ENCODE results near the gene PHF1.
"Not testable (repeated sequence)": the region's sequence is repeated elsewhere in the genome, so short reads cannot be mapped to it uniquely, and the experiment has no call there.

PHF1 gene

DNA sequence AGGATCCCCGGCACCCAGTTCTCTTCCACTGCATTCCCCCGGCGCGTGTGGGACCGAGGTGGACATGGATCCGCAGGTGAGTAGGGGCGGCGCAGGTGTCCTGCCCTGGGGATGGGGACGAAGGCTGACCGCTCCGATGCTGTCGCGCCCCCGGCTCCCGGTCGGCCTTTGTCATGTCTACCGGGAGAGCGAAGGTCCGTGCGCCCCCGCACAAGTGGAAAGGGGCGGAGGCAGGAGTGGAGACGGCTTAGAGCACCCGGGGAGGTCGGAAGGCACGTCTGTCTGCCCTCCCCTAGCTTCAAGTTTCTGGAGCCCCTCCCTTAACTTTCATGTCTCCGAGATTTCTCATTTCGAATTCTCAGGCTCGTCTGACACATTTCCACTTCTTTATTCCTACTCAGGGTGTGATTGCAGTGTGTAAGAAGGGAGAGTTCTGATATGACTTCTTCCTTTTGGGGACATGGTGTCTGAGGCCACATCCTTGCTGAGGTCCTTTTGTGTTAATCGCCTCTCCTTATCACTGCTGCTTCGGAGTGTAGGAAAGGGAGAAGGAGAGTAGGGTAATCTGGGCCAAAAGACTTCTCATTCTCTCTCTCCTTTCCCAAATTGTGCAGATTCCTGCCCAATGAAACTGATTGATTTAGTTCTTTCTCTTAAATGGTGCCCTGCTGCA, 18.8 kb upstream of the PHF1 start:
- no peak for FAIRE-seq

DNA sequence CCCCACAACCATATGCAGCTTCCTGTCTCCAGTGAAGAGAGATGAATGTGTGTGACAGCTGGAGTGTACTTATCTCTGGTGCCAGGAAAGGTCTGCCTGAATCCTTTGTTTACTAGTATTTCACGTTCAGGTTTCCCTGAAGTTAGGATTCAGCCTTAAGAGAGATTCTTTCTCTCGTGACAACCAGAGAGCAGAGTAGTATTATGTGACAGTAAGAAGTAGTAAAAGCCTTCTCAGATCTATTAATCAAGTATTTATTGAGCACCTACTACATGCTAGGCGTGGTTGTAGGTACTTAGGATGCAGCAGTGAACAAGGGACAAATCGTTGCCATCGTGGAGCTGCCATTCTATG, 18.2 kb upstream of the PHF1 start:
- no peak for FAIRE-seq

DNA sequence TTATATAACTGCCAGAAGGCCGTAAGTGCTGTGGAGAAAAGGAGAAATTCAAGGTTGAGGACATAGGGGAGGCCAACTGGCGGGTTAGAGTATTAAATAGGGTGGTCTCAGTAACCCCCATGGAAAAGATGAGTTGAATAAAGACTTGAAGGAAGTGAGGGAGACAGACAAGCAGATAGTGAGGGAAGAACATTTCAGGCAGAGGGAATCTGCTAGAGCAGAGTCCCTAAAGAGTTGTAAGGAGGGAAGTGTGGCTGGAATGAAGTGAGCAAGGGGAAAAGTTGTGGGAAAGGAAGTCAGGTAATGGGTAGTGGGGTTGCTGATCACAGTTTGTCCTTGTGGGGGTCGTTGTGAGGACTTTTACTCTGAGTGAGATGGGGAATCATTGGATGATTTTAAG, 17.8 kb upstream of the PHF1 start:
- FAIRE-seq = no peak

DNA sequence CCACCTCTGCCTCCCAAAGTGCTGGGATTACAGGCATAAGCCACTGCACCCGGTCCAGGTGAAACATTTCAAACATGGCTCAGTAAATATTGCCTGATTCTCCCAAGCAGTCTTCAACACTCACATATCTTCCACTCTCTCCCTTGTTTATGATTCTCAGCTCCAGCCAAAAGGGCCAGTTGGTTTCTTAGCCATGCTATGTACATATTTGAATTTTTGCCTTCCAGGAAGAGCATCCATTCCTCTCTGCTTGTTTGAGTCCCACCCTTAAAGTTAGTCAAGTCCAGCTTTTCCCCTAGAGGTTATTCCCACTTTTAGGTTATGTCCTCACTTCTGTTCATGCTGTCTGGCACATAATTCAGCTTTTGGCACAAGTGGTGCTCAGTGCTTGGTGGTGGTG, 13.3 kb upstream of the PHF1 start:
- no peak for FAIRE-seq

DNA sequence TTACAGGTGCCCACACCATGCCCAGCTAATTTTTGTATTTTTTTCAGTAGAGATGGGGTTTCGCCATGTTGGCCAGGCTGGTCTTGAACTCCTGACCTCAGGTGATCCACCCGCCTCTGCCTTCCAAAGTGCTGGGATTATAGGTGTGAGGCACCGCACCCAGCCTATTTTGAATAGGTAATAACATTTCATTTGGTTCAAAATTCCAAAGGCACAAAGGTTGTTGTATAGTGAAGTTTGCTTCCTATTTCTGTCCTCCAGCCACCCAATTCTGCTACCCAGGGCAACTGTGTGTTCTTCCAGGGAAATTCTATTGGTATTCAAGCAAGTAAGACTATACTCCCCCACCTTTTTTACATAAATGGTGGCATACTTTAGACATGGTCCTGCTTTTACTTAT, 12.2 kb upstream of the PHF1 start:
- not testable (repeated sequence) for FAIRE-seq

DNA sequence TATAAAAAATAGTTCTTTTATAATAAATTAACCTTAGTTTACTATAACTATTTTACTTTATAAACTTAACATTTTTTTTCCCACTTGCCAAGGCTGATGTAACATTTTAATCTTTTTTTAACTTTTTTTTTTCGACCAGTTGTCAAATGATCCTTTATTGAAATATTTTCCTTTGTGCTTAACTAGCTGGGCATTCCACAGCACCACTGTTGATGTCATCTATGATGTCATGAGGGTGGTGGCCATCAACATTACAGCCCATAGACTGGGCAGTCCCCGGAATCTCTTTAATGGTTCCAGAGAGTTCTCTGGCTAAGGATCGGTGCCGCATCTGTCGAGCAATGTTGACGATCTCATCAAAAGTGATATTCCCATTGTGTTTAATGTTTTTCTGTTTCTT, 10.9 kb upstream of the PHF1 start:
- not testable (repeated sequence) for FAIRE-seq

DNA sequence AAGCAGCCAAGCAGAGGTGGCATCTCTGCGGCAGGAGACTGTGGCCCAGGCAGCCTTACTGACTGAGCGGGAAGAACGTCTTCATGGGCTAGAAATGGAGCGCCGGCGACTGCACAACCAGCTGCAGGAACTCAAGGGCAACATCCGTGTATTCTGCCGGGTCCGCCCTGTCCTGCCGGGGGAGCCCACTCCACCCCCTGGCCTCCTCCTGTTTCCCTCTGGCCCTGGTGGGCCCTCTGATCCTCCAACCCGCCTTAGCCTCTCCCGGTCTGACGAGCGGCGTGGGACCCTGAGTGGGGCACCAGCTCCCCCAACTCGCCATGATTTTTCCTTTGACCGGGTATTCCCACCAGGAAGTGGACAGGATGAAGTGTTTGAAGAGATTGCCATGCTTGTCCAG, 5.9 kb upstream of the PHF1 start:
- FAIRE-seq = no peak

DNA sequence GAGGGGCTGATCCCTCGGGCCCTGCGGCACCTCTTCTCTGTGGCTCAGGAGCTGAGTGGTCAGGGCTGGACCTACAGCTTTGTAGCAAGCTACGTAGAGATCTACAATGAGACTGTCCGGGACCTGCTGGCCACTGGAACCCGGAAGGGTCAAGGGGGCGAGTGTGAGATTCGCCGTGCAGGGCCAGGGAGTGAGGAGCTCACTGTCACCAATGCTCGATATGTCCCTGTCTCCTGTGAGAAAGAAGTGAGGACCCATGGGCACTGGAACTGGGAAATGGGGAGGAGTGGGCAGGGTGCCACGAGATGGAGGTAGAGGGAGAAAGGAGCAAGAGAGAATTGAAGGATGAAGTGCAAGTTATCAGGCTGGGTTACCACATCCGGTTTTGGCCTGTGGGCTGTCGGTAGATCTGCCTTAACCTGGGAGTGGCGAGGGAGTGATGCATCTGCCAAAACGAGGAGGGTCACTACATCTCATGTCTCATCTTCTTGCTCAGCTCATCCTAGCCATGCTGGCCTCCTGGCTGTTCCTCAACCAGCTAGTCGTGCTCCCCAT, 5.4 kb upstream of the PHF1 start:
- no peak for FAIRE-seq

DNA sequence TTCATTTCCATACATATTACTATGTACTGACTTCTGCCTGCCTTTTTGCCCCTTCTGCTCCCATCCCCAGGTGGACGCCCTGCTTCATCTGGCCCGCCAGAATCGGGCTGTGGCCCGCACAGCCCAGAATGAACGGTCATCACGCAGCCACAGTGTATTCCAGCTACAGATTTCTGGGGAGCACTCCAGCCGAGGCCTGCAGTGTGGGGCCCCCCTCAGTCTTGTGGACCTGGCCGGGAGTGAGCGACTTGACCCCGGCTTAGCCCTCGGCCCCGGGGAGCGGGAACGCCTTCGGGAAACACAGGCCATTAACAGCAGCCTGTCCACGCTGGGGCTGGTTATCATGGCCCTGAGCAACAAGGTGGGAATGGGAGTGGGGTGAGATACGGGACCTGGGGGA, 4.7 kb upstream of the PHF1 start:
- FAIRE-seq = no peak

DNA sequence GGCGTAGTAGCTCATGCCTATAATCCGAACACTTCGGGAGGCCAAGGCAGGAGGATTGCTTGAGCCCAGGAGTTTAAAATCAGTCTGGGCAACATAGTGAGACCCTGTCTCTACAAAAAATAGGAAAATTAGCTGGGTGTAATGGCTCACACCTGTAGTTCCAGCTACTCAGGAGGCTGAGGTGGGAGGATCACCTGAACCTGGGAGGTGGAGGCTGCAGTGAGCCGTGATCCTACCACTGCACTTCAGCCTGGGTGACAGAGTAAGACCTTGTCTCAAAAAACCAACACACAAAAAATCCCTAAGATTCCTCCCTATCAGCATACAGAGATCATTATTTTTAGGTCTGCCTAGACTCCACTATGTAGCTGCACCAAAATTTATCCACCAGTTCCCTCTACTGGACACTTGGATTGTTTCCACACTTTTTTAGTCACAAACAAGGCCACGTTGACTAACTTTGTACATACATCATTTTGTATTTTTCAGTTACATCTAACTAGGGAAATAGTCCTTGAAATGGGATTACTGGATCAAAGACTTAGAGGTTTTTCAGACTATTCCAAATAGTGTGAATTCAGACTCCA, 3.6 kb upstream of the PHF1 start:
- FAIRE-seq = peak; percentile 92

DNA sequence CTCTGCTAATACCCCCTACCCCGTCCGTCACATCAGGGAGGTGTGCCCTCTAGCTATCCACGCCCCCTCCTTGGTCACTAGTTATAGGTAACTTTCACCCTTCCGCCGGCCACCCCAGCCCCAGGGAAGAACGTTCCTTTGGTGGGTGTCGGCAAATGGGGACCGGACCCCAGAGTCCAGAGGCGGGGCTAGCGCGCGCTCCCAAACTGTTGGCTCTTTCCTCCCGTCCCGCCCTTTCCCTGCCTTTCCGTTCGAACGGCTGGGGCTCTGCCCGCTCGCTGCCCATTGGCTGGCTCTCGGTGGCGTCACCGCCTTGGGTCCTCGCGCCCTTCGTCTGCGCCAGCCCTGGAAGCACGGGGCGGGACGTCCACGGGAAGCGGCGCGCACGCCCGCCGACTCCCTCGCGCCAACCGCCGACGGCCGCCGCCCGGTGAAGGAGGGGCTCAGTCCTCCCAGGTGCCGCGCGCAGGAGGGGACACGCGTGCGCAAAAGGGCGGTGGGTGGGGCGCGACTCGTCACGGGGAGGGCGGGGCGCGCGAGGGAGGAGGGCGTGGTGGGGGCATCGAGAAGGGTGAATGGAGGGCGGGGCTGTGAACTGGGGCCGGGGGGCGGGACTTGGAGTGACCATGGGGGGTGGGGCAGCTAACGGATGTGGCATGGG, 634 bp upstream of the PHF1 start:
- FAIRE-seq = peak; percentile 90

DNA sequence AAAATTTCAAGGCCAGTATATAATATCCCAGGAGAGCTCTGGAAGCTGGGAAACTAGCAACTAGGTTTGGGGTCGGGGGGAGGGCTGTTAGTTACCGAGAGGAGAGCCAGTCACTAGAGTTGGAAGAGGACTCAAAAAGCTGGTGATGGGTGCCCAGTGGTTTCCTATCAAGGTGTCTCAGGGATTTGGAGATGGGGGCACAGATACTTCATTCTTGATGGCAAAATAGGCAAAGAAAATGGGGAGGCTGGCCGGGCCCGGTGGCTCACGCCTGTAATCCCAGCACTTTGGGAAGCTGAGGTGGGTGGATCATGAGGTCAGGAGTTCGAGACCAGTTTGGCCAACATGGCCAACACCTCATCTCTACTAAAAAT, 805 bp downstream of the PHF1 start:
- no peak for FAIRE-seq

DNA sequence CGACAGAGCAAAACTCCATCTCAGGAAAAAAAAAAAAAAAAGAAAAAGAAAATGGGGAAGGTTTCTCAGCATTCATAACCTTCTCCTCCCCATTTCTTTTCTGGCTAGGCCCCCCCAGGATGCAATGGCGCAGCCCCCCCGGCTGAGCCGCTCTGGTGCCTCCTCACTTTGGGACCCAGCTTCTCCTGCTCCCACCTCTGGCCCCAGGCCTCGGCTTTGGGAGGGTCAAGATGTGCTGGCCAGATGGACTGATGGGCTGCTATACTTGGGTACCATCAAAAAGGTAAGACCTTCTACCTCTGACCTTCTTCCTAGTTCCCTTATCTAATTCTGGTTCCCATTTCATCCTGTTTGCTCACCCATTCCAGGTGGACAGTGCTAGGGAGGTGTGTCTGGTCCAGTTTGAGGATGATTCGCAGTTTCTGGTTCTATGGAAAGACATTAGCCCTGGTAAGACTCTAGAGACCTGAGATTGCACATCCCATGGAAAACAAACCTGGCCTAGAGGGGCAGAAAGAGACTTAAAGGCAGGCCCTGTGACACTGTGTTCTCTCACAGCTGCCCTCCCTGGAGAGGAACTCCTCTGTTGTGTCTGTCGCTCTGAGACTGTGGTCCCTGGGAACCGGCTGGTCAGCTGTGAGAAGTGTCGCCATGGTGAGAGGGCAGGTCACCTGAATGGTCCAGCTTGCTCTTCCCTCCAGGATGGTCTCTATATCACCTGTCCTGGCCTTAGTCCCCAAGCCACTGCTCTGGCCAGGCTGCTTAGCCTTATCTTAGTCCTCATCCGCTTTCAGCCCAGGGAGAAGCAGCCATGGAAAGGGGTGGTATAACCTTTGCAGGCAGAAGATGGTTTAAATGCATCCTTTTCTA, 1.6 kb downstream of the PHF1 start:
- no peak for FAIRE-seq

DNA sequence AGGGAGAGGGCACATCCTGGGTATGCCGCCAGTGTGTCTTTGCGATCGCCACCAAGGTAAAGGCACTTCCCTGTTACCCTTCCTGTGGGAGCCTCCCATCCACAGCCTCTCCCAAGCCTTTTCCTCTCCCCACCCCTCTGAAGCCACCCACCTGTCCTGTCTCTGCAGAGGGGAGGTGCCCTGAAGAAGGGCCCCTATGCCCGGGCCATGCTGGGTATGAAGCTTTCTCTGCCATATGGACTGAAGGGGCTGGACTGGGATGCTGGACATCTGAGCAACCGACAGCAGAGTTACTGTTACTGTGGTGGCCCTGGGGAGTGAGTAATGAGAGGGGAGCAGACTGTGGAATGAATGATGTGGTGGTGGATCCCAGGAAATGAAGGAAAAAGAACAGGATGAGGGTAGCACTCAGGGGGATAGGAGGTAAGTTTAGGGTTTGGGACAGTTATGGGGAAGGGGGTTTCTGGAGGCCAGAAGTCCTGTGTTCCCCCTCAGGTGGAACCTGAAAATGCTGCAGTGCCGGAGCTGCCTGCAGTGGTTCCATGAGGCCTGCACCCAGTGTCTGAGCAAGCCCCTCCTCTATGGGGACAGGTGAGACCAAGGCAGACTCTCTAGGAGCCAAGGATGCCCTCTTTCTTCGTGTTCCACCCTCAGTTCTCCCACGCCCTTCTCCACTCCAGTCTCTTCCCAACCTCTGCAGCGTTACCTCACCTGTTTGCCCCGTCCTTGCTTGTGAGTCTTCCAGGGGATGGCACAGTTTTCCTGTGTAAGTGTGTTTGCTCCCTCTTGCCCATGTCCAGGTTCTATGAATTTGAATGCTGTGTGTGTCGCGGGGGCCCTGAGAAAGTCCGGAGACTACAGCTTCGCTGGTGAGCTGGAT, 2.7 kb downstream of the PHF1 start:
- FAIRE-seq = no peak

DNA sequence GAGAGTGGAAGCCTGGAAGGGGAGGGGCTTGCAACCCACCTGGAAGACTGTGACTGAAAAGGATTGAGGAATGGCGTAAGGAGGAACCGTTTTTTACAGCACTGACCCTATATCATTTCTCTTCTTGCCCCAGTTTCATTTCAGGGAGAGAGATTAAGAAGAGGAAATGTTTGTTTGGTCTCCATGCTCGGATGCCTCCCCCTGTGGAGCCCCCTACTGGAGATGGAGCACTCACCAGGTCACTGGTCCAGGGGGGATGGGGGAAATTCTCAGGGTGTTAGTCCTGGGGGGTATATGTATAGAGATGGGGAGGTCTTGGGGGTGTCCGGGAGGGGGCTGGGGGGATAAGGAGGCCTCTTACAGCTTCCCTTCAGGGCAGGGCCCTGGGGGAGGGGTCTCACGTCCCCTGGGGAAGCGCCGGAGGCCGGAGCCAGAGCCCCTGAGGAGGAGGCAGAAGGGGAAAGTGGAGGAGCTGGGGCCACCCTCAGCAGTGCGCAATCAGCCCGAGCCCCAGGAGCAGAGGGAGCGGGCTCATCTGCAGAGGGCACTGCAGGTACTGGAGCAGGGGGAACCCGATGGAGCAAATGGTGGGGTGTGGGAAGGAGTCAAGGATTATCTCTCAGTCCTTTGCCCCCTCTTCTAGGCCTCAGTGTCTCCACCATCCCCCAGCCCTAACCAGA, 3.9 kb downstream of the PHF1 start:
- FAIRE-seq = no peak

DNA sequence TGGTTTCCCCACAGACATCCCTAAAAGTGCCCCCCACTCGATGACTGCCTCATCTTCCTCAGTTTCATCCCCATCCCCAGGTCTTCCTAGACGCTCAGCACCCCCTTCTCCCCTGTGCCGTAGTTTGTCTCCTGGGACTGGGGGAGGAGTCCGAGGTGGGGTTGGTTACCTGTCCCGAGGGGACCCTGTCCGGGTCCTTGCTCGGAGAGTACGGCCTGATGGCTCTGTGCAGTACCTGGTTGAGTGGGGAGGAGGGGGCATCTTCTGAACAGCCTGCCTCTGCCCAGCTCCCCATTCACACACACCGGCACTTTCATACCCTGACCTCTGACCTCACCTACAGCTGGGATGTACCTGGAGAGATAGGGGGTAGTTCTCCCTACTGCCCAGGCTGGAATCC, 5.0 kb downstream of the PHF1 start:
- no peak for FAIRE-seq

DNA sequence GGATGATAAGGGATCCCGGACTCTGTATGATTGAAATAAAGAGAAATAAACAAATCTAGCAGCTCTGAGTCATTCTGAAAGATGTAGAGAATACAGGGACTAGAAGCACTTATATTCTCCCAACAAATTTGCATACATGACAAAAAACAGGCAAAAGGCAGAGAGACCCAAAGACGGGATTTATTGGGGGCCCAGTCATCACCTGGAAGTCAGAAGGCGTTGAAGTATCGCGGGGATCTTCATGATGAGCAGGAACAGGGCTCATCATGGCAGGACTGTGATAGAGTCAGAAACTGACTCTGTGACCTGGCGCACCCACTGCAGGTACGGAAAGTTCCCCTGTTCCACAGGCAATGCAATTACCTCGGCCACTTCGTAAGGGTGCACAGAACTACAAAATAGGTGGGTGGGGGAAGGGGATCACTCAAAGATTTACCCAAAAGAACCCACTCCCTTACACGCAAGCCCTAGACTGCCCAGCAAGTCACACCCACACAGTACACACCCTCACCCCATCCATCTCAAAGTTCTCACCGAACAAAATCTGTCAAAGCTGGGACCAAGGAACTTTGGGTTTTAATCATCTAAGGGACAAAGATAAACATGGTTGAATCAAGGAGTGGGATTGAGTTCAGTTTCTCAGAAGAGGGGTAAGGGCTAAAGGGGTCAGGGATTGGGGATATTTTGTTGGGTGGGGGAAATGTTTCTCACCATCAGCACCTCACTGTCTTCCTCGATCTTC, 5.7 kb downstream of the PHF1 start:
- FAIRE-seq = no peak

DNA sequence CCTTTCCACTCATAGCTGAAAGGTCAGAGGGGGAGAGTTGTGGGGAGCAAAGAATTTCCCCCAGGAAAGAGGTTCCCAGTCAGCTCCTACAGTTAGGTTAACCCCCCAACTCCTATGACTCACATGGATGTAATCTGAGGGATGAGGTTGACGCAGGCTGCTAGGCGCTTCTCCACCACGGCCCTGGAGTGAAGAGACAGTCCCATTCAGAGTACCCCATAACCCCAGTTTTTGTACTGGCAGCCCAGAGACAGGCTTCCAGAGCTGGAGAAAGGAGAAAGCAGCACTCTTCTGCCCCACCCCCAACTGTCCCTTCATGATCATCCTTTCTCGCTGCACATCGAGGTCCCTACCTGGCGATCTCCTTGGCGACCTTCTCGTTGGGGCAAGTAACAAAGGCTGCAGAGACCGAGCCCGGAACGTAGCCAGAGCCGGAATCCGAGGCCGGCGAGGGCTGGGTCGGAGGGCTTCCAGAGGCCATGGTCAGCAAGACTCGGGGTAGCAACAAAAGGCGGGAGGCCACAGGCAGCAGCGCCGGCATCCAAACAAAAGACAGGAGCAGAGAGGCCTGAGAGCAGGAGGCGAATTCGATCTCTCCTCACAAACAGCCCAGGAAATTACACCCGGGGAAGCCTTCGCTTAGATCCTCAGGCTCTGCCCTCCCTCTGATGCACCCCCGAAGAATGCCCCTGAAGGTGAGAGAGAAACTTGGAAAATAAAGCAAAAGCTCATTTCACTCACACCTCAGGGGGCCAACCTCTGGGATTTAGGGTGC, 6.5 kb downstream of the PHF1 start:
- FAIRE-seq = no peak

DNA sequence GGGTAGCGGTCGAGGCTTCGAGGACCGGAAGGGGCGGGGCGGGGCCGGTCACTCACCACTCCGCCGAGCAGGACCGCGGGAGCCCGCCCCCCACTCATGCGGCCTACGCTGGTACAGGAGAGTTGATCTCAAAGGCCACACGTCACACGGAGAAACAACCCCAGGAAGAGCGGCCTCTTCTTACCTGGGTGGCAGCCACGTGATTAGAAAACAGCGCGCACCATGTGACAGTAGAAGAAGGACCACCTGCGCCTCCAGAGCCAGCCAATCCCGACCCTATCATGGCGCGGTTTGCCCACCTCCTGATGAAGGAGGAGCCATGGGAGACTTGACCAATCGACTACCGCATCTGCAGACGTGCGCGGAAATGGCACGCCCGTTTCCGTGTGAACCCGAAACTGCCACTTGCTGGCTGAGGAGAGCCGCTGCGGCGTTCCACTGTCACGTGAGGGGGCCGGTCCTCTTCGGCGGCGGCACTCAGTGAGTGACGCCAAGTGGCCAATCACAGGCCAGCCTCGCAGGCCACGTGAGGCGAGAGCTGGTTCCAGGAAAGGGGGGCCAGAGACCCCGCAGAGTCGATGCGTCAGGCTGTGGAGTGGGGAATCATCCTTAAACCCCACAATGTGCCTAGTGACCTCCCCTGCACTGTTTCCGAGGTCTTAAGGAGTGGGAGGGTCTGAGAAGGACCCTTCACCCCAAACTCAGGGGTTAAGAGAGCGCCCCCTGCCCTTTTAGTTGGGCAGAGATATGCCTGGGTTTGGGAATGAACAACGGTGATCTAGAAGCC, 7.3 kb downstream of the PHF1 start, which contains the start of gene CUTA:
Gene CUTA, minus strand, starts transcription at position 205 of the 787 bp plus-strand sequence. Its CDS starts 107 bp downstream, at position 98.
- peak; percentile 99 for FAIRE-seq

Data from G401.6 (cell line).